Liver (tissue), 9 donors: Measurements from ENCODE around the gene FUBP3. TPM values are rescaled to one million over a fixed set of nuclear protein-coding genes. Genes with fewer than 3 reads are reported as not detected.

Experiments
- DNase-seq: peaks from one replicate; pipeline ENCODE4 v3.0.0-alpha.2; 2017; ENCODE audit warnings: low spot score
- H3K27ac ChIP-seq, 2 donors: one replicate each; pipeline ENCODE4 v1.7.0; 2013; ENCODE audit warnings: inconsistent platforms in 2 of 2, low read length in 2 of 2, control low read depth in 1 of 2, low read depth in 1 of 2, mild to moderate bottlenecking in 1 of 2
- H3K27me3 ChIP-seq, 4 donors: one replicate each; pipeline versions ENCODE4 v1.6.1 to v1.7.0; 2013; ENCODE audit warnings: low read length in 3 of 4, inconsistent platforms in 1 of 4, mild to moderate bottlenecking in 1 of 4, moderate library complexity in 1 of 4; ENCODE audit not compliant: control insufficient read depth in 4 of 4, insufficient read depth in 4 of 4
- H3K36me3 ChIP-seq, 4 donors: one replicate each; pipeline versions ENCODE4 v1.6.1 to v1.7.0; 2013; ENCODE audit warnings: low read length in 3 of 4, mild to moderate bottlenecking in 3 of 4, low read depth in 1 of 4, moderate library complexity in 1 of 4; ENCODE audit not compliant: control insufficient read depth in 4 of 4, insufficient read depth in 3 of 4
- H3K4me1 ChIP-seq, 4 donors: one replicate each; pipeline versions ENCODE4 v1.6.1 to v1.7.0; 2013; ENCODE audit warnings: low read length in 3 of 4, mild to moderate bottlenecking in 3 of 4, moderate library complexity in 1 of 4; ENCODE audit not compliant: control insufficient read depth in 4 of 4, insufficient read depth in 4 of 4
- H3K4me3 ChIP-seq, 3 donors: one replicate each; pipeline versions ENCODE4 v1.6.1 to v1.7.0; 2013; ENCODE audit warnings: low read length in 3 of 3, control low read depth in 1 of 3, low read depth in 1 of 3, mild to moderate bottlenecking in 1 of 3
- H3K9ac ChIP-seq, 2 donors: one replicate each; pipeline ENCODE4 v1.7.0; 2013; ENCODE audit warnings: low read length in 2 of 2, mild to moderate bottlenecking in 2 of 2, moderate library complexity in 2 of 2, control low read depth in 1 of 2, low read depth in 1 of 2
- H3K9me3 ChIP-seq, 4 donors: one replicate each; pipeline versions ENCODE4 v1.6.1 to v1.7.0; 2013; ENCODE audit warnings: low read length in 3 of 4; ENCODE audit not compliant: control insufficient read depth in 4 of 4
- EGR1 ChIP-seq, 2 donors: IDR thresholded peaks; 2 replicates each; pipeline ENCODE4 v1.6.1; 2016 to 2018; ENCODE audit warnings: antibody characterized with exemption in 2 of 2, low read depth in 2 of 2
- FOXA1 ChIP-seq: IDR thresholded peaks from 2 replicates; pipeline ENCODE4 v1.6.1; 2016; ENCODE audit warnings: antibody characterized with exemption
- FOXA2 ChIP-seq: IDR thresholded peaks from 2 replicates; pipeline ENCODE4 v1.6.1; 2016; ENCODE audit warnings: antibody characterized with exemption
- GABPA ChIP-seq, 2 donors: IDR thresholded peaks in 1 of 2; conservative IDR thresholded peaks in 1 of 2; 2 replicates each; pipeline ENCODE4 v1.6.1; 2016; ENCODE audit warnings: antibody characterized with exemption in 2 of 2, mild to moderate bottlenecking in 1 of 2, moderate library complexity in 1 of 2
- HNF4A ChIP-seq, 2 donors: conservative IDR thresholded peaks; 2 replicates each; pipeline ENCODE4 v1.6.1; 2016; ENCODE audit warnings: antibody characterized with exemption in 2 of 2, mild to moderate bottlenecking in 2 of 2
- HNF4G ChIP-seq: IDR thresholded peaks from 2 replicates; pipeline ENCODE4 v1.6.1; 2016; ENCODE audit warnings: antibody characterized with exemption
- JUND ChIP-seq, 2 donors: IDR thresholded peaks; 2 replicates each; pipeline ENCODE4 v1.6.1; 2016; ENCODE audit warnings: antibody characterized with exemption in 2 of 2
- NR2F2 ChIP-seq: IDR thresholded peaks from 2 replicates; pipeline ENCODE4 v1.6.1; 2016; ENCODE audit warnings: antibody characterized with exemption
- RAD21 ChIP-seq, 2 donors: IDR thresholded peaks; 2 replicates each; pipeline ENCODE4 v1.6.1; 2016; ENCODE audit warnings: antibody characterized with exemption in 2 of 2, mild to moderate bottlenecking in 2 of 2
- RXRA ChIP-seq, 2 donors: IDR thresholded peaks; 2 replicates each; pipeline ENCODE4 v1.6.1; 2017 to 2018; ENCODE audit warnings: antibody characterized with exemption in 2 of 2, mild to moderate bottlenecking in 1 of 2
- SP1 ChIP-seq: IDR thresholded peaks from 2 replicates; pipeline ENCODE4 v1.6.1; 2018; ENCODE audit warnings: antibody characterized with exemption, mild to moderate bottlenecking
- TAF1 ChIP-seq: conservative IDR thresholded peaks from 2 replicates; pipeline ENCODE4 v1.6.1; 2016; ENCODE audit warnings: antibody characterized with exemption, mild to moderate bottlenecking
- YY1 ChIP-seq: IDR thresholded peaks from 2 replicates; pipeline ENCODE4 v1.6.1; 2016; ENCODE audit warnings: antibody characterized with exemption, mild to moderate bottlenecking
- WGBS: extraction: QIAGEN DNeasy Blood & Tissue Kit; methylation state at CpG from one replicate; pipeline ENCODE4 v1.1.7; 2013; 5-methylcytosine and 5-hydroxymethylcytosine counted together
- polyA plus RNA-seq, 2 donors: library from polyadenylated mRNA; stranded (reverse) in 1 of 2; unstranded in 1 of 2; fragments of 200-250 nt in 1 of 2; fragments of >200 nt in 1 of 2; fragmentation: Nextera tagmentation in 1 of 2; extraction: Ambion mirVana in 1 of 2; gene quantifications; one replicate each; pipeline versions ENCODE4 v1.2.1 to v1.2.3, GENCODE V29; 2013 to 2015
- total RNA-seq, 2 donors: library from RNA; depleted of rRNA; stranded (reverse); fragments of >200 nt; gene quantifications; one replicate each; pipeline ENCODE4 v1.2.3, GENCODE V29; 2014
- TF ChIP-seq, protein P1 (sequence below): IDR thresholded peaks from 2 replicates; pipeline ENCODE4 v1.6.1; 2016; ENCODE audit warnings: antibody characterized with exemption
- TF ChIP-seq, protein P2 (sequence below): IDR thresholded peaks from 2 replicates; pipeline ENCODE4 v1.6.1; 2016; ENCODE audit warnings: antibody characterized with exemption
- TF ChIP-seq, protein P3 (sequence below): fragments of 150-350 bp; IDR thresholded peaks from 2 replicates; pipeline ENCODE4 v1.5.1; 2017; ENCODE audit warnings: improper control_type of control experiment, low read depth, low read length; ENCODE audit not compliant: missing input control
- TF ChIP-seq, protein P4 (sequence below): IDR thresholded peaks from 2 replicates; pipeline ENCODE4 v1.6.1; 2016; ENCODE audit warnings: antibody characterized with exemption
- TF ChIP-seq, protein P5 (sequence below): IDR thresholded peaks from 2 replicates; pipeline ENCODE4 v1.6.1; 2016; ENCODE audit warnings: antibody characterized with exemption, mild to moderate bottlenecking
- donor health status: healthy.
- donor health status: healthy.
- donor health status: healthy.
- donor health status: healthy.
- donor health status: healthy.

The FUBP3 gene
- total and polyA plus RNA-seq, 4 donors: 16.1 to 39.0 (median 24.8) TPM

DNA sequence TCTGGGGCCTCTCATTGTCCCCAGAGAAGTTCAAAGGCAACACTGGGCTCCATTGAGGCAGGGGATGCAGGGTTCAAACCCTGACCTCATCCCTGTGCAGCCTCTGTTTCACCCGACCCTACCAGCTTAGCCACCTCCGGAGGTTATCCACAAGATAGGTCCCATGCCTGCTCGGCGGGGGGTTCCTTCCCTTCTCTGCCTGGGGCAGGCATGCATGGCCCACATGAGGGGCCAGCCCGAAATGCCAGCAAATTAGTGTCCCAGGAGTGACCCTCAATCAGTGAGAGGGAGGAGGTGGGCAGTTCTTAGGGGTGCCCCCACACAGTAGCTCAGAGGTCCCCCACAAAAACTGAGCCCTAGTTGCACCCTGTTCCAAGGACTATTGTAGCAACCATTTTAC is 24.8 kb upstream of the FUBP3 start:
- 91% methylated on average over 5 of the region's 5 CpGs for WGBS
- no peak overlapping the region for H3K4me3 ChIP-seq
- H3K27ac ChIP-seq: no peak overlapping the region
- DNase-seq: no peak
- no peaks in the 10 kb centered on the region for H3K9me3 ChIP-seq
- H3K9ac ChIP-seq: no peak overlapping the region
- no peaks in the 10 kb centered on the region for H3K36me3 ChIP-seq
- H3K27me3 ChIP-seq: no peaks in the 10 kb centered on the region
- no peak for TF ChIP-seq RXRA (IDR thresholded peaks at IDR 0.05)
- no peak for TF ChIP-seq RAD21 (IDR thresholded peaks at IDR 0.05)
- TF ChIP-seq, protein P1, sequence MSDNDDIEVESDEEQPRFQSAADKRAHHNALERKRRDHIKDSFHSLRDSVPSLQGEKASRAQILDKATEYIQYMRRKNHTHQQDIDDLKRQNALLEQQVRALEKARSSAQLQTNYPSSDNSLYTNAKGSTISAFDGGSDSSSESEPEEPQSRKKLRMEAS: no peak
- TF ChIP-seq, protein P2, sequence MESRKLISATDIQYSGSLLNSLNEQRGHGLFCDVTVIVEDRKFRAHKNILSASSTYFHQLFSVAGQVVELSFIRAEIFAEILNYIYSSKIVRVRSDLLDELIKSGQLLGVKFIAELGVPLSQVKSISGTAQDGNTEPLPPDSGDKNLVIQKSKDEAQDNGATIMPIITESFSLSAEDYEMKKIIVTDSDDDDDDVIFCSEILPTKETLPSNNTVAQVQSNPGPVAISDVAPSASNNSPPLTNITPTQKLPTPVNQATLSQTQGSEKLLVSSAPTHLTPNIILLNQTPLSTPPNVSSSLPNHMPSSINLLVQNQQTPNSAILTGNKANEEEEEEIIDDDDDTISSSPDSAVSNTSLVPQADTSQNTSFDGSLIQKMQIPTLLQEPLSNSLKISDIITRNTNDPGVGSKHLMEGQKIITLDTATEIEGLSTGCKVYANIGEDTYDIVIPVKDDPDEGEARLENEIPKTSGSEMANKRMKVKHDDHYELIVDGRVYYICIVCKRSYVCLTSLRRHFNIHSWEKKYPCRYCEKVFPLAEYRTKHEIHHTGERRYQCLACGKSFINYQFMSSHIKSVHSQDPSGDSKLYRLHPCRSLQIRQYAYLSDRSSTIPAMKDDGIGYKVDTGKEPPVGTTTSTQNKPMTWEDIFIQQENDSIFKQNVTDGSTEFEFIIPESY: no peak
- TF ChIP-seq, protein P3, sequence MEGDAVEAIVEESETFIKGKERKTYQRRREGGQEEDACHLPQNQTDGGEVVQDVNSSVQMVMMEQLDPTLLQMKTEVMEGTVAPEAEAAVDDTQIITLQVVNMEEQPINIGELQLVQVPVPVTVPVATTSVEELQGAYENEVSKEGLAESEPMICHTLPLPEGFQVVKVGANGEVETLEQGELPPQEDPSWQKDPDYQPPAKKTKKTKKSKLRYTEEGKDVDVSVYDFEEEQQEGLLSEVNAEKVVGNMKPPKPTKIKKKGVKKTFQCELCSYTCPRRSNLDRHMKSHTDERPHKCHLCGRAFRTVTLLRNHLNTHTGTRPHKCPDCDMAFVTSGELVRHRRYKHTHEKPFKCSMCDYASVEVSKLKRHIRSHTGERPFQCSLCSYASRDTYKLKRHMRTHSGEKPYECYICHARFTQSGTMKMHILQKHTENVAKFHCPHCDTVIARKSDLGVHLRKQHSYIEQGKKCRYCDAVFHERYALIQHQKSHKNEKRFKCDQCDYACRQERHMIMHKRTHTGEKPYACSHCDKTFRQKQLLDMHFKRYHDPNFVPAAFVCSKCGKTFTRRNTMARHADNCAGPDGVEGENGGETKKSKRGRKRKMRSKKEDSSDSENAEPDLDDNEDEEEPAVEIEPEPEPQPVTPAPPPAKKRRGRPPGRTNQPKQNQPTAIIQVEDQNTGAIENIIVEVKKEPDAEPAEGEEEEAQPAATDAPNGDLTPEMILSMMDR: no peak
- TF ChIP-seq, protein P4, sequence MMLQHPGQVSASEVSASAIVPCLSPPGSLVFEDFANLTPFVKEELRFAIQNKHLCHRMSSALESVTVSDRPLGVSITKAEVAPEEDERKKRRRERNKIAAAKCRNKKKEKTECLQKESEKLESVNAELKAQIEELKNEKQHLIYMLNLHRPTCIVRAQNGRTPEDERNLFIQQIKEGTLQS: no peak
- TF ChIP-seq TAF1: no peak
- TF ChIP-seq HNF4G: no peak
- no peak for TF ChIP-seq NR2F2
- TF ChIP-seq, protein P5, sequence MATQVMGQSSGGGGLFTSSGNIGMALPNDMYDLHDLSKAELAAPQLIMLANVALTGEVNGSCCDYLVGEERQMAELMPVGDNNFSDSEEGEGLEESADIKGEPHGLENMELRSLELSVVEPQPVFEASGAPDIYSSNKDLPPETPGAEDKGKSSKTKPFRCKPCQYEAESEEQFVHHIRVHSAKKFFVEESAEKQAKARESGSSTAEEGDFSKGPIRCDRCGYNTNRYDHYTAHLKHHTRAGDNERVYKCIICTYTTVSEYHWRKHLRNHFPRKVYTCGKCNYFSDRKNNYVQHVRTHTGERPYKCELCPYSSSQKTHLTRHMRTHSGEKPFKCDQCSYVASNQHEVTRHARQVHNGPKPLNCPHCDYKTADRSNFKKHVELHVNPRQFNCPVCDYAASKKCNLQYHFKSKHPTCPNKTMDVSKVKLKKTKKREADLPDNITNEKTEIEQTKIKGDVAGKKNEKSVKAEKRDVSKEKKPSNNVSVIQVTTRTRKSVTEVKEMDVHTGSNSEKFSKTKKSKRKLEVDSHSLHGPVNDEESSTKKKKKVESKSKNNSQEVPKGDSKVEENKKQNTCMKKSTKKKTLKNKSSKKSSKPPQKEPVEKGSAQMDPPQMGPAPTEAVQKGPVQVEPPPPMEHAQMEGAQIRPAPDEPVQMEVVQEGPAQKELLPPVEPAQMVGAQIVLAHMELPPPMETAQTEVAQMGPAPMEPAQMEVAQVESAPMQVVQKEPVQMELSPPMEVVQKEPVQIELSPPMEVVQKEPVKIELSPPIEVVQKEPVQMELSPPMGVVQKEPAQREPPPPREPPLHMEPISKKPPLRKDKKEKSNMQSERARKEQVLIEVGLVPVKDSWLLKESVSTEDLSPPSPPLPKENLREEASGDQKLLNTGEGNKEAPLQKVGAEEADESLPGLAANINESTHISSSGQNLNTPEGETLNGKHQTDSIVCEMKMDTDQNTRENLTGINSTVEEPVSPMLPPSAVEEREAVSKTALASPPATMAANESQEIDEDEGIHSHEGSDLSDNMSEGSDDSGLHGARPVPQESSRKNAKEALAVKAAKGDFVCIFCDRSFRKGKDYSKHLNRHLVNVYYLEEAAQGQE: no peak
- TF ChIP-seq SP1: no peak
- TF ChIP-seq EGR1 (IDR thresholded peaks at IDR 0.05; ENCODE audit: low read depth in 2 of 2): no peak
- TF ChIP-seq FOXA2: no peak
- no peak for TF ChIP-seq JUND (IDR thresholded peaks at IDR 0.05)
- TF ChIP-seq HNF4A (conservative IDR thresholded peaks at IDR 0.05): no peak
- no peak for TF ChIP-seq GABPA (IDR thresholded peaks at IDR 0.05 in 1 of 2, conservative IDR thresholded peaks at IDR 0.05 in 1 of 2)
- no peak for TF ChIP-seq FOXA1
- no peak for TF ChIP-seq YY1
- H3K4me1 ChIP-seq: no peaks in the 10 kb centered on the region
